ENCODE measurements around the gene SMYD1.

SMYD1 gene

GRCh38 chr2:88088999-88089398 is 21.4 kb downstream of the SMYD1 start:
- no peak for DNase-seq (ENCODE audit: low spot score)

- peak; percentile 61 for DNase-seq (ENCODE audit: low spot score)
These were observed 23.0 kb downstream of the SMYD1 start for GRCh38 chr2:88090446-88091283.

GRCh38 chr2:88091943-88092342 is 24.3 kb downstream of the SMYD1 start:
- no peak for DNase-seq (ENCODE audit: low spot score)

GRCh38 chr2:88092773-88093172 is 25.1 kb downstream of the SMYD1 start:
- no peak for DNase-seq (ENCODE audit: low spot score)

GRCh38 chr2:88095022-88095421 is 27.4 kb downstream of the SMYD1 start:
- DNase-seq (ENCODE audit: low spot score), result no peak

GRCh38 chr2:88096708-88097107 is 29.1 kb downstream of the SMYD1 start:
- DNase-seq (ENCODE audit: low spot score), result no peak

GRCh38 chr2:88097192-88097591 is 29.6 kb downstream of the SMYD1 start:
- no peak for DNase-seq (ENCODE audit: low spot score)

- no peak for DNase-seq (ENCODE audit: low spot score)
These were observed 30.4 kb downstream of the SMYD1 start for GRCh38 chr2:88097891-88098557.

GRCh38 chr2:88098558-88098900 is 30.9 kb downstream of the SMYD1 start:
- DNase-seq (ENCODE audit: low spot score), result no peak

GRCh38 chr2:88099798-88100488 is 32.3 kb downstream of the SMYD1 start:
- DNase-seq (ENCODE audit: low spot score), result no peak

- DNase-seq (ENCODE audit: low spot score), result no peak
These were observed 32.8 kb downstream of the SMYD1 start for GRCh38 chr2:88100489-88100858.

GRCh38 chr2:88108796-88109195 is 41.2 kb downstream of the SMYD1 start:
- no peak for DNase-seq (ENCODE audit: low spot score)

GRCh38 chr2:88110830-88111229 is 43.2 kb downstream of the SMYD1 start:
- no peak for DNase-seq (ENCODE audit: low spot score)

- DNase-seq (ENCODE audit: low spot score), result no peak
These were observed 45.4 kb downstream of the SMYD1 start for GRCh38 chr2:88113069-88113468.

- no peak for DNase-seq (ENCODE audit: low spot score)
These were observed 47.3 kb downstream of the SMYD1 start for GRCh38 chr2:88114889-88115288.

- DNase-seq (ENCODE audit: low spot score), result no peak
These were observed 48.3 kb downstream of the SMYD1 start for GRCh38 chr2:88115825-88116518.

- no peak for DNase-seq (ENCODE audit: low spot score)
These were observed 49.2 kb downstream of the SMYD1 start for GRCh38 chr2:88116669-88117432.

GRCh38 chr2:88117973-88118372 is 50.3 kb downstream of the SMYD1 start:
- DNase-seq (ENCODE audit: low spot score), result no peak

- no peak for DNase-seq (ENCODE audit: low spot score)
These were observed 54.1 kb downstream of the SMYD1 start for GRCh38 chr2:88121678-88122077.

GRCh38 chr2:88122141-88122884 is 54.7 kb downstream of the SMYD1 start:
- DNase-seq (ENCODE audit: low spot score), result no peak
